GM21515 (cell line): Measurements from ENCODE around the gene TTN.

Experiments used
- ATAC-seq: cut with Tn5 transposase; IDR thresholded peaks from one replicate; pipeline ENCODE4 v1.9.1; 2021; ENCODE audit not compliant: unreplicated experiment

TTN gene

DNA sequence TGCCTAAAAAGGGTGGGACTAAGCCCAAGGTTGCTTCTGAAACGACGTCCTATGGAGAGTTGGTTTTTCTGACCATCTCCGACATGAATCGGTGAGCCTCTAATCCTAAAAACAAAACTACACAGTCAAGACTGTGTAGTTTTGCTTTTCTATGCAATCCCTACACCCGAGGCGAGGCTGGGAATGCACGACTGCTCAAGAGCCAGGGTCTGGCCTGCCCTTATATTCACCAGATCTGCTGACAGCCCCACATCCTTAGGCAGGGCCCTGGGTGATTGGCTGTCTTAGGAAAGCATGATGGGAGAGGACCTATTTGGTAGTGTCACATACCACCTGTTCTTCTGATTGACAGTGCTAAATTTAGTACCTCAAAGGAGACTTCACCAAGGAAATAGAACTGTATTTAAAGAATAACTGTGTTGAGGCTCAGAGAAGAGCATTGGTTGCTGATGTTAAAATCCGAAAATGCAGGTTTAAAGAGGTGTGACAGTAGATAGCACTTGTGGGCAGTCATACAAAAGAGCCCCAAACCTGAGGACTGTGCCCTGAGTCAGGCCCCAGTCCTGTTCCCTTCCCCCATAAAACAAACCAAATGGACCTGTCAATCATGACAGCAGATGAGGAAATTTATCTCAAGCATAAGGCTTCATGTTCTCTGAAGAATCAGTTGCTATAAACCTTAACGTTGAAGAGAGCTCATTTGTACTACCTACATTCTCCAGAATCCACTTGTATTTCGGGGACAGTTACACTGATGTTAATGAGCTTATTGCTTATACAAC is at the start of gene TTN:
TTN (minus strand) TSS at position 197 of the 782 bp plus-strand sequence. CDS start 2,781 bp downstream, outside the sequence.
- no peak for ATAC-seq

DNA sequence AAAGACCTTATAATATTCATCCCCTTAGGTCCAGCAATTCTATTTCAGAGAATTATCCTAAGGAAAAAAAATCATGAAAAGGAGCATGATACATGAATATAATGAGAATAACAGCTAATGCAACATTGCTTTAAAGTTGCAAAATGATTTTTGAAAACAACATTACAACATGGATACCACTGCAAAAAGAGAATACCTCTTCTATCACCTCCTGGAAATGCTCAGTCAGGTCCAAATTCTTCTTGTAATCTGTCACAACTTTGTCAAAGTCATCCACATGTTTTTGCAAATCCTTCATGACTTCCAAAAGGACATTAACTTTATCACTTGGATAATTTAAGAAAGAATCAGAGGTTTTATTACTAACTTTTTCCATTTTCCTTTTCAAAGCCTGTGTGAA is 47.9 kb upstream of the TTN start:
- ATAC-seq: no peak

DNA sequence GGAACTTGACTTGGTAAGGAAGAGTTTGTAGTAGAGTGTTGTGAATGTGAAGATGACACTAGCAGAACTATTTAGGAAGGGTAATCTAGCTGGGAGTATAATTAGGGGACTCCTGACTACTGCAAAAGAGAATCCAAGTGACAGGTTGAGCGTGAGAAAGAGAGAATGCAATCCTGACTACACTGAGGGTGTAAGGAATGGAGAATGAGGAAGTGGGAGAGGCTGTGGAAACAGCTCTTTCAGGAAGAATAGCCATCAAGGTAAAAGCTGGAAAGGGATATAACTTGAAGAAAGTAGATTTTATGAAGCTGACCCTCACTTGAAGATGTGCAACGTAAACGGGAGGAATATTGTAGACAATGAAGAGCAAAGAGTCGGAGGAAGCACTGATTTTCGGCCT is 41.1 kb upstream of the TTN start:
- no peak for ATAC-seq

DNA sequence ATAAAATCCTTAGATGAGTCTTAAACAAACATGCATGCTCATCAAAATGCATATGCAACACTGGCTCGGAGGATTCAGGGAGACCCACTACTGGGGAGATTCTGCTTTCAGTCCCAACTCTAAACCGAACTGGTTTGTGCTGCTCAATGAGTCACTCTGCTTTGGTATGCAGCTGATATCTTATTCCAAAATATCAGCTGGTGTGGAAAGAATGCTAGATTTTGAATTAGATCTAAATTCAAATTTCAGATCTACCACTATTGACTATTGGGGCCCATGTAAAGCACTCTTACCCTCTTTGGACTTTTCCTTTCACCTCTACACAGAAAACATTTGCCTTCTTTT is 39.2 kb upstream of the TTN start:
- ATAC-seq: no peak

DNA sequence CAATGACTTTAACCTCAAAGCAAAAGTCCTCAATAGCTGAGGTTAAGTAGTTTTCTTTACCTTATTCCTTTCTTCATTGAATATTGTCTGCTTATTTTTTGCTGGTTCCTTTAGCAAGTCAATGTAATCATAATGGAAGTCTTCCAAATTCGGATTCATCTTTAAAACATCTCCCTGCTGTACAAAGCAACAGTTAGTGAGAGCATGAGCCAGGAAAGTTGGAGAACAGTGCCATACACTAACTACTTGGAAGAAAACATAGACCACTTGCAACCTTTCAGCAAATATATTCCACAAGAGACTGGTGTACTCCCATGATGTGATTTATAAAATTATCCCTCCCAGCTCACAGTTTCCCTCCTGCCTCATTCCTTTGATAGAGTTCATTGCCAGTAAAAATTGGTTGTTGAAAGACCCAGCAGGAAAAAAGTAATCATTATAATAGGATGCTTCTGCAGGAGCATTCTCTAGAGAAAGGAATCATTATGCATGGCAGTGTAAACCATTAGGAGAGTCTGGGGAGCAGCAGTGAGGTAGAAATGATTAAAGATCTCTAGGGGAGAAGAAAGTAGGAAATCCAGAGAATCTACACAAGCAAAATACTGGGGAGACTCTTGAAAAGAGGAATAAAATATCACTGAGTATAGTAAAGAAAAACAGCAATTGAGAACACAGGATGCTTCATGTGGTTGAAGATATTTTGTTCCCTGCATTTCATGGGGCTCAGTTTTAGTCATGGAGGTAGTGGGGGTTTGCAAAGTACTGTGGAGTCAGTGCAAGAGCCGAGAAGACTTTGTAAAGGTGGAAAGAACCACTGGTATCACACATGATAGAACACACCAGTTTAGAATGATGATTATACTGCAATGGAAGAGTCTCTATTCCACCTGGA is 38.6 kb upstream of the TTN start:
- ATAC-seq: no peak

DNA sequence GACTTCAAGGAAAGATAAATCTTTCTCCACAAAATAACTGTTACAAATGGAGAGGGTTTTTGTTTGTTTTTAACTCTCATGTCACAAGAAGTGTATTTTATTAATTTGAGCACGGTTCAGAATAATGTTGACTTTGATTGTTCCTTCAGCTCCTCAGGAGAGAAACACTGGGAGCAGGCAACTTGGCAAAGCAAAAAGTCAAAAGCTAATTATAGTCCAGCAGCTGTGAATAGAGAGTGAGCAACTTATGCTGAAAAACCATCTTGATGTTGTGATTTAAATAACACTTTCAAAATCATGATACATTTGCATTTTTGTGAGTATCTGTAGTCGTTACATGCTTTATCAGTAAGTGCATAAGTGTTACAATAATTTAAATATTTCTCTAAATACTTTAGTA is 37.5 kb upstream of the TTN start:
- no peak for ATAC-seq

DNA sequence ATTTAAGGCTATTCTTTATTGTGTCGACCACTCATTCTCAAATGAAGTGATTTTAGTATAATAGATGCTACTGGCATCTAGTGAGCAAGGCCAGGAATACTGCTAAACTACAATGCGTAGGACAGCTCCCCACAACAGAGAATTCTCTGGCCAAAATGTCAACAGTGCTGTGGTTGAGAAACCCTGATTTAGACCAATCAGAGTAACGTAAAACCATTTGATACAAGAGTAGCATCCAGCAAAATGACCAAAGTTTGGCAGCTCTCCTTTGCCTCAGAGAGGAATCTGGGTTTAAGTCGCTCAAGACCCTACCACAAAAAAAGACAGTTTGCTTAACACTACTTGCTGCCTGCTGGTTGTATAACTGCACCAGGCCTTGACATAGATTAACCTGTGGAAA is 37.0 kb upstream of the TTN start:
- ATAC-seq: no peak

DNA sequence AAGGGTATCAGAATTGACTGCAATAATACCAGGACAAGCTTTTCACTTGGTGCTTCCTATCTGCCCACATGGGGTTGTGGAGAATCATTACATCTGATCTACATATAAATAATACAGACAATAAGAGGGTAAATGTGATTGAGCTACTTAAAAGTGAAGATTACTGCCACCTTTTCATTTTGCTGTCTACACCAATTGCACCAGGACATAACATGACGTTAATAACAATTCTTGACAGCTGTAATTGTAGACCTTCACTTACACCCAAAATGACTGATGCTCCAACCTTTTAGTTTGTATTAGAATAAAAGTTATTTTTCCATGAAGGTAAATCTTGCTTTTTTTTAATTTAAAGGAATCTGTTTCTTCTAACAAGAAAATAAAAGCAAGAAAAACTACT is 36.5 kb upstream of the TTN start:
- ATAC-seq: no peak

DNA sequence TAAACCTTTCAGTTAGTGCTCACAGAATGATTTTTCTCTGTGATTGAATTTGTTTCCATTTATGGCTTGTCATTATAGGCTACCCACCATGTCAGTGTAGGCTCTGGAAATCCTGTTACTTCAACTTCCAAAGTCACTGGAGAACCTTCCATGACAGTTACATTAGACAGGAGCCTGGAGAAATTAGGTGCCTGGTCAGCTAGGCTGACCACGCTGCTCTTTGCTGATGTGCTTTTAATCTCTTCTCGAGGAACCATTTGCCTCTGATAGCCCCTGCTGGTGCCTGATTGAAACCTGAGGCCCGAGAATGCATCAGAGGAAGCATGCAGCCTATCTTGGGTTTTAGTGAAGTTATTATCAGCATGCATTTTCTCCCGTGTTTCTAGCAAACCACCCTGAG is 29.6 kb upstream of the TTN start:
- no peak for ATAC-seq

DNA sequence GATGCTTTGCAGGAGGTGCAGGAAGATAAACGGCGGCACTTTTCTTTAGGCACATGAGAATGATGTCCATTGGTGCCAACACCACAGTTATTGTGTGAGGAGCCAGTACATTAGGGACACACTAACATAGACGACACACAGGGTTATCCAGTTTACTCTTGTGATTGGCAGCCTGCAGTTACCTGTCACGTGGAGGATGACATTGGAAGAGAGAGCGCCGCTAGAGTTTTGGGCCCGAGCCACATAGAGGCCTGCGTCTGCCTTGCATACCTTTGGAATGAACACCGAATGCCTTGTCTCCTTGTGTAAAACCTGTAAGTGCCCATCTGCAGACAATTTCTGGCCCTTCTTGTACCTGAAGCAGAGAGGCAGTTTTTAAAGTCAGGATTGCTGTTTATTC is 26.9 kb upstream of the TTN start:
- no peak for ATAC-seq

DNA sequence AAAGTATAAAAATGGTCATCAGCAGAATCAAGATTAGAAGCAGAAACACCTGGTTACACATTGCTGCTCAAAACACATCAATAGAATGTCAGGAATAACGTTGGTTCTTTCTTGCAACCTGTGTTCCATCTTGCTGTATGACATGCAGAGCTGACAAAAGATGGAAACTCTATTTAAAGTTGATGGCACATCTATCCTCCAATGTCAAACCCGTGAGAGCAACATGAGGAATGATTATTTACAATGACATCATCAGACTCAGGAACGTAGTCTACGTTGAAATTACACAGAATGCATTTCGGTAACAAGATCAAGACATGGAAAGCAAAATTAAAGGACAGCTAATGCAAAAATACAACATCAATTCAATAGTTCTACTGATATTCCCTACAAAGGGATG is 26.2 kb upstream of the TTN start:
- ATAC-seq: no peak

DNA sequence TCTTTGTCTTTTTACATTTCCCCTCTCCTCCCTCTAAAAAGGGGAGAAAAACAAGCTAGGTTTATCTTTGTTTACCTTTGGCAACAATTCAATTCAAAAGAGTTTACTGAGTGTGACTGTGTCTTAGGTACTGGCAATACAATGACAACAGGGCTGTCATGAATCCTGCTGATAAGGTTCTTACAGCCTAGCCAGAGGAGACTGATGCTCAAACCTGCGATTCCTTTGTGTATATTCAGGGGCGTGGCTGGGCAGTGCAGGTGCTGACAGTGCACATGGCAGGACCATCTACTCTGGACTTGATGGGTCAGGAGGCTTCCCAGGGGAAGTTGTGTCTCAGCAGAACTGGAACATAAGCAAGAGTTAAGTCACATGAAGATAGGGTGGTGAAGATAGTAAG is 23.2 kb upstream of the TTN start:
- no peak for ATAC-seq

DNA sequence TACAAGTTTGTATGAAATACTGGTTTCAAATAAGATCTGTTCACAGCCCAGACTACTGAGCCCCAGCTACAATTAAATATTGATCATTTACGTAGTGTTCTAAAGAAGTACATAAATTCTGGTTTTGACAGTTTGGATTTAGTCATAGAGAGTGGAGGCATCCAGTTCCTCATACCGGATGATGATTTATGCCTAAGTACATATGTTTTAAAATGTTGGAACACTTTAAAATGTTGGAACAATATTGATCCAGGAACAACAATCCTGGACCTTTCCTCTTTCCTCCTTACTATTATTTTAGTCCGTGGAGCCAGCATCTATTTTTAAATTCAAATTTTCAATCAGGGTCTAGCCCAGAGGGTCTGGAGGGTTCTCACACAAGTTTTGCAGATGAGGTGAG is 22.8 kb upstream of the TTN start:
- ATAC-seq: no peak

DNA sequence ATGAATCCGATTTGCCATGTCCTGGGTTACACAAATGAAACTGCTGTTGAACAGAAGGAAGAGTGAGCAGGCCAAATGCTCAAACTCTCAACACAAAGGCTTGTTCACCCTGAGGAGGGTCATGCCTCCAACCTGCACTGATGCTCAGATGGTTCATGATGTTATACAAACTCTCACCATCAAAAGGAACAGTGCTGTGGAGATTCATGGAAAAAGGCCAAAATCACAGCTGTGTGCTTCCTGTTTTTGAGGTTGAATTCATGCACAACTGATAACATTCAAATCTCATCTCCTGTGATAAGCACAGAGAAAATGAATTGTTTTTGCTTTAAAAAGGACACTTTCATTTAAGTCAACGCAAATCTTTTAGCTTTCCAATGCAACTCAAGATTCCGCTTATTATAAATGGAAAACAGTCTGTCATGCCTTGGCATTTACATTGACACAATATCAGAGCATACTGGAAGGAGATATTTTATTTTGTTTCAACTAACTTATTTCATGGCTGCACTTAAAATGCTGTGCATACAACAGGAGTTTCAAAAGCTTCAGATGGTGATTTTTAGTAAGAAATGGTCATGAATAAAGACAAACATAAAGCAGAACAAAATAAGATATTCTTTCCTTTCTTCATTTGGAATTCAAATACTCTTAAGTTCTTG is 22.2 kb upstream of the TTN start:
- no peak for ATAC-seq

DNA sequence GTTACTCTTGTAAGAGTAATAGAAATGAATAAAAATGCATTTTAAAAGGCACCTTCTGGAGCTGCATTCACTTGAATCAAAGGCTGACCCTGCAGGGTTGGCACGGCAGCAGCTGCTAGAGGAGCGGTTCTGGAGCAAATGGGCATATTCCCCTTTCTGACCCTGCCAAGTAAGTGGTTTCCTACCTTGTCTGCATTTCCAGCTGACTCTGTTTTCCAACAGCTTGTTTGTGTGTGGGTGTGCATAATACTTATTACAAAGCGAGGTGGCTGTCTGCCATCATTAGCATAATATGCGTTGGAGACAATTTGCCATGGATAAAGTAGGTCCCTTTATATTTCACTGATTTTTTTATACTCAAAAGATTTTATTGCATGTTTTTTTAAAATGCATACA is 21.3 kb upstream of the TTN start:
- ATAC-seq: no peak

DNA sequence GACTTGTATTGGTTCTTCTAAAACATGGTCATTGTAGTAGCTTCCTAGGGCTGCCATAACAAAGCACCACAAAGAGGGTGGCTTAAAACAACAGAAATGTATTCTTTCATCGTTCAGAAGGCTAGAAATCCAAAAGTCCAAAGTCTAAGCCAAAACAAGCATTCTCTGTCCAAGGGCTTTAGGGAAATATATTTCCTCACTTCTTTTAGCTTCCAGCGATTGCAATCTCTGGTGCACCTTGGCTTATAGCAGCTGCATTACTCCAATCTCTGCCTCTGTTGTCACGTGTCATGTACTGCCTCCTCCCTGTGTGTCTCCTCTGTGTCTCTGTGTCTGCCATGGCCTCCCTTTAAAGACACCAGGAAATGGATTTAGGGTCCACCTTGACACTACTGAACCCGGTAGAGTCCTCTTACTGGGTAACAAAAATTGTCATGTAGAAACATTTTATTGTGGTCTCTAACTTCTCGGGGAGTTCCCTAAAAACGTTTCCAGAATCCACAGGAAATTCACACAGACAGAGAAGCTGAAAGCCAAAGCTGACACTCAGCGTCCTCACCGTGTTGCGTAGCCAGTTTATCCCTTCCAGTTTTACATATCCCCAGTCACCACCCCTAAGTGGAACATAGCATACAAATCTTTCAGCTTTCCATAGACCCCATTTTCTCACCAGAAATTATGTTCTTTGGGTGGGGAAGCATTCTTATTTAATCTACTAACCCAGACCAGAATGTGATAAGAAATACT is 20.7 kb upstream of the TTN start:
- no peak for ATAC-seq

DNA sequence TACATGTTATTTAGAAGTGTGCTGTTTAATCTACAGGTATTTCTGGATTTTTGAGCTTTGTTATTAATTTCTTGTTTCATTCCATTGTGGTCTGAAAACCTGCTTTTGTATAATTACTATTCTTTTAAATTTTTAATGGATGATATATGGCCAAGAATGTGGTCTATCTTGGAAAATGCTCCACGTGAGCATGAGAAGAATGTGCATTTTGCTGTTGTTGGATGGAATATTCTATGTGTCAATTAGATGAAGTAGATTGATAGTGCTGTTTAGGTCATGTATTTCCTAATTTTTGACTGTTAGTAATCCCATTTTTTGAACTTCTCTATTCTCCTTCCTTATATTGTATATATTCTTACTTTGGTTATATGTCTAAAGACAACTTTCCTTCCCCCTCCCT is 19.9 kb upstream of the TTN start:
- ATAC-seq: no peak

DNA sequence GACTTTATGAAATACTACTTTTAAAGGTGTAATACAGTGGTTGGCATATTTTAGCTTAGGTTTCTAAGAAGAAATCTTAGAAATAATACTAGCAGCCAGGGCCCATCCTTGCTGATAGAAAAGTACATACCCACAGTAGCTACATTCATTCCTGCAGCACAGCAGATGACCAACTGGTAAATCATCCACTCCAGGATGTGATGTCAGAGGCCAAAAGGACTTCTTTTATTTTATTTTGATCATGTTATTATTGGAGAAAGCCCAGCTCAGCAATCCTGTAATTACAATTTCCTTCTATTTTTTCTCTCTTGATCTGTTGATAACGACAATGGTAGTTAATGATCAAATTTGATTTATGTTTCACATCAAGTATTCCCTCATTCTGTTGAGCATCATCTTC is 18.0 kb upstream of the TTN start:
- no peak for ATAC-seq

DNA sequence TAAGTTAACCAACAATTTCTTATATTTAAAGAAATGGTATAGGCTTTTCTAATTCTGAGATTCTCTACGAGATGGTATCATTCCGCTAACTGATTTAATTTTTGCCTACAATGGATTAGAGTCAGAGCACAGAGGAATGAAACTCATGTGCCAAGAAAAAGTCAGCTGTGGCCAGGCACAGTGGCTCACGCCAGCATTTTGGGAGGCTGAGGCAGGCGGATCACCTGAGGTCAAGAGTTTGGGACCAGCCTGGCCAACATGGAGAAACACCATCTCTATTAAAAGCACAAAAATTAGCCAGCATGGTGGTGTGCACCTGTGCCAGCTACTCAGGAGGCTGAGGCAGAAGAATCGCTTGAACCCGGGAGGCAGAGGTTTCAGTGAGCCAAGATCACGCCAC is 17.0 kb upstream of the TTN start:
- ATAC-seq: no peak

DNA sequence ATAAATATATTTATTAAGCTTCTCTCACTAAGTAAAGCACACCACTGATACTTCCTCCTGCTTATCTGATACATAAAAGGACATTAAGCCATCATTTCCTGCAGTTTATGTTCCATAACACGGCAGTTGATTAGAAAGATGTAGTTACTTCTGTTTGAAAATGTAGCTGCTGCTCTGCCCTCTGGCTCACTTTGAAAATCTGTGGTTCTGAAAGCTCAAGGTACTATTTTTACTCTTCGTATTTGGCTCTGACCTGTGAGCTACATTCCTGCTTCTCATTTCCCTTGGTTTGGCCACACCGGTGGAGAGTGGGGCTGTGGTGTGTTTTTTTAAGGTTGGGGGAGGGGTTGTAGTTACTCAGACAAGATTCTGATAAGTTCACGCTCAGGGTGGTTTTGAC is 12.8 kb upstream of the TTN start:
- peak; percentile 97 for ATAC-seq

DNA sequence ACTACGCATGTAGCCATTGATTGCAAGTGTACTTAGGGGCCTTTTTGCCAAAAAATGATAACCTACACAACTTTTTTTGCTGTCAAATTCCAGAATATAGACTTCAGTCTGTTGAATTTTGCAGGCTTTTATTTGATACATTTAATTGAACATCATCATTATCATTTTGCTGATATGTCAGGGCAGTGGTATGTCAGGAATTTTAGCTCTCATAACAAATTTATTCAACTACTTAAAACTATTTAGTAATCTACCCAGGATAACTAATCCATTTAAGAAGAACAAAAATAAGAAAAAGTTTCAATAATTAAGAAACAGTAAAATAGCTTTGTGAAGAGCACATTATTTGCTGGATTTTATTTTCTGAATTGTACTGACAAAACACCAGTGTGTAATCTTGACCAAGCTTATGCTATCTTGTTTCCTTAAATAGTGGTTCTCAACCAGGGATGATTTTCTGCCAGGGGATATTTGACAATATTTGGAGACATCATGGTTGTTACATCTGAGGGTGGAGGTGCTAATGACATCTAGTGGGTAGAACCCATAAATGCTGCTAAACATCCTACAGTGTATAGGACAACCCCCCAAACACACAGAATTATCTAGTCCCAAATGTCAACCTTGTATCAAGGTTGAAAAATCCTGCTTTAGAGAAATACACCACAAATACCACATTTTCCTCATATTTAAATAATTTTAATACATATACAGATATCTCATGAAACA is 12.1 kb upstream of the TTN start:
- ATAC-seq: no peak
